ENCODE data around the gene AP2A2.

- TF ChIP-seq CTCF (IDR thresholded peaks at IDR 0.05) (no peak), REST (IDR thresholded peaks at IDR 0.05; ENCODE audit: insufficient read depth in 1 of 2, low read depth in 2 of 2, low read length in 1 of 2) (no peak), SIN3A (IDR thresholded peaks at IDR 0.05; ENCODE audit: borderline replicate concordance, insufficient read depth, low read depth, low read length) (no peak), POLR2AphosphoS5 (IDR thresholded peaks at IDR 0.05; ENCODE audit: low read depth, low read length) (no peak)
Observed at GRCh38 chr11:1014276-1014675, 88.6 kb downstream of the AP2A2 start.
